SK-N-SH treated with all-trans-retinoic acid at 6 μM for 48 hours (cell line): ENCODE measurements around the gene UBA3.

Experiments
- CSDC2 ChIP-seq: fragments of 250-450 bp; sonication (Bioruptor Pico); IDR thresholded peaks from 2 replicates; pipeline ENCODE4 v1.5.0; 2020; ENCODE audit warnings: mild to moderate bottlenecking, moderate library complexity
- GLIS3 ChIP-seq: fragments of 250-450 bp; sonication (Bioruptor Pico); IDR thresholded peaks from 2 replicates; pipeline ENCODE4 v1.5.0; 2020; ENCODE audit warnings: mild to moderate bottlenecking, moderate library complexity
- RARB ChIP-seq: fragments of 250-450 bp; sonication (Bioruptor Pico); IDR thresholded peaks from 2 replicates; pipeline ENCODE4 v1.8.0; 2021; ENCODE audit warnings: mild to moderate bottlenecking, moderate library complexity
- TOX ChIP-seq: fragments of 250-450 bp; sonication (Bioruptor Pico); IDR thresholded peaks from 2 replicates; pipeline ENCODE4 v1.8.0; 2021; ENCODE audit warnings: mild to moderate bottlenecking, moderate library complexity, borderline replicate concordance
- ZFP3 ChIP-seq: fragments of 250-450 bp; sonication (Bioruptor Pico); IDR thresholded peaks from 2 replicates; pipeline ENCODE4 v1.5.0; 2020; ENCODE audit warnings: mild to moderate bottlenecking, moderate library complexity
- ZFP30 ChIP-seq: fragments of 450-650 bp; formaldehyde crosslinking; IDR thresholded peaks from 2 replicates; pipeline ENCODE4 v1.5.0; 2022; ENCODE audit warnings: mild to moderate bottlenecking, moderate library complexity
- TF ChIP-seq, protein P1 (sequence below): fragments of 250-450 bp; sonication (Bioruptor Pico); IDR thresholded peaks from 2 replicates; pipeline ENCODE4 v1.8.0; 2020; ENCODE audit warnings: mild to moderate bottlenecking, moderate library complexity, borderline replicate concordance
- TF ChIP-seq, protein P2 (sequence below): fragments of 250-450 bp; sonication (Bioruptor Pico); IDR thresholded peaks from 2 replicates; pipeline ENCODE4 v1.5.1; 2021; ENCODE audit warnings: mild to moderate bottlenecking, moderate library complexity
- TF ChIP-seq, protein P3 (sequence below): fragments of 250-450 bp; sonication (Bioruptor Pico); IDR thresholded peaks from 2 replicates; pipeline ENCODE4 v1.8.0; 2021; ENCODE audit warnings: low read depth, mild to moderate bottlenecking, moderate library complexity, borderline replicate concordance
- TF ChIP-seq, protein P4 (sequence below): fragments of 250-450 bp; sonication (Bioruptor Pico); IDR thresholded peaks from 2 replicates; pipeline ENCODE4 v1.5.0; 2020; ENCODE audit warnings: mild to moderate bottlenecking, moderate library complexity

DNA sequence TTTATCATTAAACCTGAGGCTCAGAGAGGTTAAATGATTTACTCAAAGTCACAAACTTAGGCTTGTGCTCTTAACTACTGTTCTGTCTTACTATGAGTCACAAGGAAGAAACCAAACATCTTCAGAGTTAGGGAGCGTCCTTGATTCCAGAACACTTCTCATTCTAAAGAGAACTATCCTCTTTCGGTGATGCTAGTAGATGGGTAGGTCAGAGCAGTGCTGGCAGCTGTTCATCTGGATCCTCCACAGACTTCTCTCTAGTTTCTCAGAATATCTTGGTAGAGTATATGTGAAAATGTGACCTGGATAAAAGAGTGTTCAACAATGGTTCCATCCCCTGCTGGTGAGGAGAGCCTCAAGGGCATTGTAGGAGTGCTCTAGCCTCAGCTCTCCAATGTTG lies 7.9 kb upstream of the UBA3 start:
- TF ChIP-seq, protein P1, sequence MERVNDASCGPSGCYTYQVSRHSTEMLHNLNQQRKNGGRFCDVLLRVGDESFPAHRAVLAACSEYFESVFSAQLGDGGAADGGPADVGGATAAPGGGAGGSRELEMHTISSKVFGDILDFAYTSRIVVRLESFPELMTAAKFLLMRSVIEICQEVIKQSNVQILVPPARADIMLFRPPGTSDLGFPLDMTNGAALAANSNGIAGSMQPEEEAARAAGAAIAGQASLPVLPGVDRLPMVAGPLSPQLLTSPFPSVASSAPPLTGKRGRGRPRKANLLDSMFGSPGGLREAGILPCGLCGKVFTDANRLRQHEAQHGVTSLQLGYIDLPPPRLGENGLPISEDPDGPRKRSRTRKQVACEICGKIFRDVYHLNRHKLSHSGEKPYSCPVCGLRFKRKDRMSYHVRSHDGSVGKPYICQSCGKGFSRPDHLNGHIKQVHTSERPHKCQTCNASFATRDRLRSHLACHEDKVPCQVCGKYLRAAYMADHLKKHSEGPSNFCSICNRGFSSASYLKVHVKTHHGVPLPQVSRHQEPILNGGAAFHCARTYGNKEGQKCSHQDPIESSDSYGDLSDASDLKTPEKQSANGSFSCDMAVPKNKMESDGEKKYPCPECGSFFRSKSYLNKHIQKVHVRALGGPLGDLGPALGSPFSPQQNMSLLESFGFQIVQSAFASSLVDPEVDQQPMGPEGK, result no peak
- TF ChIP-seq ZFP30 (CRISPR knock-in tag) (no peak), TOX (CRISPR knock-in tag) (no peak), GLIS3 (CRISPR knock-in tag) (no peak), RARB (no peak), CSDC2 (CRISPR knock-in tag) (no peak), ZFP3 (no peak)
- TF ChIP-seq, protein P2, sequence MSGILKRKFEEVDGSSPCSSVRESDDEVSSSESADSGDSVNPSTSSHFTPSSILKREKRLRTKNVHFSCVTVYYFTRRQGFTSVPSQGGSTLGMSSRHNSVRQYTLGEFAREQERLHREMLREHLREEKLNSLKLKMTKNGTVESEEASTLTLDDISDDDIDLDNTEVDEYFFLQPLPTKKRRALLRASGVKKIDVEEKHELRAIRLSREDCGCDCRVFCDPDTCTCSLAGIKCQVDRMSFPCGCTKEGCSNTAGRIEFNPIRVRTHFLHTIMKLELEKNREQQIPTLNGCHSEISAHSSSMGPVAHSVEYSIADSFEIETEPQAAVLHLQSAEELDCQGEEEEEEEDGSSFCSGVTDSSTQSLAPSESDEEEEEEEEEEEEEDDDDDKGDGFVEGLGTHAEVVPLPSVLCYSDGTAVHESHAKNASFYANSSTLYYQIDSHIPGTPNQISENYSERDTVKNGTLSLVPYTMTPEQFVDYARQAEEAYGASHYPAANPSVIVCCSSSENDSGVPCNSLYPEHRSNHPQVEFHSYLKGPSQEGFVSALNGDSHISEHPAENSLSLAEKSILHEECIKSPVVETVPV, result no peak
- TF ChIP-seq, protein P3, sequence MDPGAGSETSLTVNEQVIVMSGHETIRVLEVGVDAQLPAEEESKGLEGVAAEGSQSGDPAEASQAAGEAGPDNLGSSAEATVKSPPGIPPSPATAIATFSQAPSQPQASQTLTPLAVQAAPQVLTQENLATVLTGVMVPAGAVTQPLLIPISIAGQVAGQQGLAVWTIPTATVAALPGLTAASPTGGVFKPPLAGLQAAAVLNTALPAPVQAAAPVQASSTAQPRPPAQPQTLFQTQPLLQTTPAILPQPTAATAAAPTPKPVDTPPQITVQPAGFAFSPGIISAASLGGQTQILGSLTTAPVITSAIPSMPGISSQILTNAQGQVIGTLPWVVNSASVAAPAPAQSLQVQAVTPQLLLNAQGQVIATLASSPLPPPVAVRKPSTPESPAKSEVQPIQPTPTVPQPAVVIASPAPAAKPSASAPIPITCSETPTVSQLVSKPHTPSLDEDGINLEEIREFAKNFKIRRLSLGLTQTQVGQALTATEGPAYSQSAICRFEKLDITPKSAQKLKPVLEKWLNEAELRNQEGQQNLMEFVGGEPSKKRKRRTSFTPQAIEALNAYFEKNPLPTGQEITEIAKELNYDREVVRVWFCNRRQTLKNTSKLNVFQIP (CRISPR knock-in tag), result no peak
- TF ChIP-seq, protein P4, sequence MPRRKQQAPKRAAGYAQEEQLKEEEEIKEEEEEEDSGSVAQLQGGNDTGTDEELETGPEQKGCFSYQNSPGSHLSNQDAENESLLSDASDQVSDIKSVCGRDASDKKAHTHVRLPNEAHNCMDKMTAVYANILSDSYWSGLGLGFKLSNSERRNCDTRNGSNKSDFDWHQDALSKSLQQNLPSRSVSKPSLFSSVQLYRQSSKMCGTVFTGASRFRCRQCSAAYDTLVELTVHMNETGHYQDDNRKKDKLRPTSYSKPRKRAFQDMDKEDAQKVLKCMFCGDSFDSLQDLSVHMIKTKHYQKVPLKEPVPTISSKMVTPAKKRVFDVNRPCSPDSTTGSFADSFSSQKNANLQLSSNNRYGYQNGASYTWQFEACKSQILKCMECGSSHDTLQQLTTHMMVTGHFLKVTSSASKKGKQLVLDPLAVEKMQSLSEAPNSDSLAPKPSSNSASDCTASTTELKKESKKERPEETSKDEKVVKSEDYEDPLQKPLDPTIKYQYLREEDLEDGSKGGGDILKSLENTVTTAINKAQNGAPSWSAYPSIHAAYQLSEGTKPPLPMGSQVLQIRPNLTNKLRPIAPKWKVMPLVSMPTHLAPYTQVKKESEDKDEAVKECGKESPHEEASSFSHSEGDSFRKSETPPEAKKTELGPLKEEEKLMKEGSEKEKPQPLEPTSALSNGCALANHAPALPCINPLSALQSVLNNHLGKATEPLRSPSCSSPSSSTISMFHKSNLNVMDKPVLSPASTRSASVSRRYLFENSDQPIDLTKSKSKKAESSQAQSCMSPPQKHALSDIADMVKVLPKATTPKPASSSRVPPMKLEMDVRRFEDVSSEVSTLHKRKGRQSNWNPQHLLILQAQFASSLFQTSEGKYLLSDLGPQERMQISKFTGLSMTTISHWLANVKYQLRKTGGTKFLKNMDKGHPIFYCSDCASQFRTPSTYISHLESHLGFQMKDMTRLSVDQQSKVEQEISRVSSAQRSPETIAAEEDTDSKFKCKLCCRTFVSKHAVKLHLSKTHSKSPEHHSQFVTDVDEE (CRISPR knock-in tag), result no peak
